Epithelial cell of esophagus (primary cell): Measurements from ENCODE around the gene ARL10.

Experiments
- DNase-seq: peaks from one replicate; pipeline ENCODE4 v3.0.0; 2010; ENCODE audit warnings: low read depth
- H3K4me3 ChIP-seq: 2 replicates; pipeline ENCODE4 v1.5.1; 2011; ENCODE audit warnings: mild to moderate bottlenecking, low read length, control low read depth
- CTCF ChIP-seq: IDR thresholded peaks from 2 replicates; pipeline ENCODE4 v1.5.1; 2011; ENCODE audit warnings: low read depth, mild to moderate bottlenecking, low read length, control low read depth, inconsistent platforms; ENCODE audit not compliant: insufficient read depth; ENCODE audit errors: missing control alignments

Gene ARL10

GRCh38 chr5:176394881-176395675 lies 29.8 kb downstream of the ARL10 start:
- H3K4me3 ChIP-seq, result no peak overlapping the region
- DNase-seq, result no peak
- TF ChIP-seq CTCF, result no peak

DNA sequence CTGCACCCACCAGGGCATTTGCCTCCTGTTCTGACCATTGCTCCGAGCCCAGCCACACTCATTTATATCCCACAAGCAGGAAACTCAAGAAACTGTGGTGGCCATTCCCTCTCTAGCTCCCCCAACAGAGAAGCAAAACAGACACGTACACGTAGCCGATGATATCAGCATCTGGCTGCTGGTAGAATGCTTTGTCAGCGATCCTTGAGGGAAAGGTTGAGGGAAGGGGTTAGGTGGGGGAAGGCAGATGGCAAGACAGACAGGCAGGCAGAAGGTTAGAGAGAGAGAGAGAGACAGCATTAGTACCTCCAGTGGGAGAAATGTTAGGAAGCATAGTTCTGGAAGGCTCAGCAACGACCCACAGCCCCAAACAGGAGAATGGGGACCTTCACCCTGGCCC lies 31.0 kb downstream of the ARL10 start:
- no peak for TF ChIP-seq CTCF
- no peak for DNase-seq
- no peak overlapping the region for H3K4me3 ChIP-seq

- no peak for TF ChIP-seq CTCF
- DNase-seq, result no peak
- H3K4me3 ChIP-seq, result no peak overlapping the region
These were observed 32.6 kb downstream of the ARL10 start for GRCh38 chr5:176397736-176398420.

DNA sequence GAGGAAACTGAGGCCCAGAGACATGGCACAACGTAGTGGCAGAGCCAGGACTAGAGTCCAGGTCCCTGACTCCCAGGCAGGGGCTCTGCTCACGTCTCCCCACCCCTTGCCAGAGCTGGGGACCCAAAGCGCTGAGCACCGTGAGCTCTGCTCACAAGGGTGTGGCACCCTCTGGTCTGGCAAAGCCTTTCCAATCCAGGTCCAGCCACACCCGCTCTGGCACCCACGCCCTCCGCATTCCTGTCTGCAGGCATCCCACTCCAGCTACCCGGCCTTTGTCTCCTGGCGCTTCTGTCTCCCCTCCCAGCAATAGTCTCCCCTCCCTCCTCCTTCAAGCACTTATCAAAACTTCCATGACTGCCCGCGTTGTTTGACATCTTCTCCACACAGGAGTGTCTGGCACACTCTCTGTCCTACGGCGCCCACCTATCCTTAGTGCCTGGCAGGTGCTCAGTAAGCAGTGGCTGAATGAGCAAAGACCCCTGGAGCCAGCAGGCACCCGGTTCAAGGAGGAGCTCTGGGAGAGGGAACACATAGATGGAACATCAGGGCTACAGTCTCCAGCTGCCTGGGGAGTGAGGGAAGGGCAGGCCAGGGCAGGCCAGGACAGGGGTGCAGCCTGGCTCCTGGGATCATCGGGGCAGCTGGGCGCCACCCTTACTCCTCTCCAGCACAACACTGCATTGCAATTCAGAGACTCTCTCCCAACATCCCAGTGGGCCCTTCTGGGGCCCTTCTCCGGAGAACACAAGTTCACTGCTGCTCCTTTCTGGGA lies 35.3 kb downstream of the ARL10 start:
- no peak for TF ChIP-seq CTCF
- no peak overlapping the region for H3K4me3 ChIP-seq
- peak; percentile 52 for DNase-seq

DNA sequence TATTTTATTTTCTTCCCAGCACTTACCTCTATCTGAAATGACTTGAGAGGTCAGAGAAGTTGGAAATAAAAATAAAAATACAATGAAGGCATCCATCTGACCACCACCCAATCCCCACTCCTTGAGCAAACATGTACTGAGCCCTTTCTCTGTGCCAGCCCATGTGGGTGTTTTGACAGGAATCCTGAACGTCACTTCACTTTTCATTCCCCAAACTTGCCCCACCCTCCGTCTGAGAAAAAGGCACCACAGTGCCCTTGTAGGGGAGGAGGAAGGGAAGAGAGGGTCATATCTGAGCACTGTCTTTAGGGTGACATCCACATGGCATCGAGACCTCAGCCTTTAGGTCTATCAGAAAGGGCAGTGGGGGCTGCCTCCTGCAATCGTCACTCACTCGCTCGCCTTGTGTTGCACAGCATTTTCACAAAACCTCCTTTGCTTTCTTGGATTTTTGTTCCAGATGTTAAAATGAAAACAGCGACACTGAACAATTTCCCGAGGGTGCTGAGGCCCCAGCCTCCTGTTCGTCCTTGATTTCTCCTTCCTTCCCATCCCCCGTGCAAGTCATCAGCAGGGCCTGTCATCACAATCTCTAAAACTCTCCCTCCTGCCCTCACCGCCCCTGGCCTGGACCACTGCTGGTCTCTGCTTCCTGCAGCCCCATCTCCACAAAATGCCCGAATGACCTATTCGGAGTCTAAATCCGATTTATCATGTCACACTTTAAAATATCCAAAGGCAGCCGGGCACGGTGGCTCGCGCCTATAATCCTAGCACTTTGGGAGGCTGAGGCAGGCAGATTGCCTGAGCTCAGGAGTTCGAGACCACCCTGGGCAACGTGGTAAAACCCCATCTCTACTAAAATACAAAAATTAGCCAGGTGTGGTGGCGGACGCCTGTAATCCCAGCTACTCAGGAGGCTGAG lies 36.3 kb downstream of the ARL10 start:
- no peak for TF ChIP-seq CTCF
- no peak overlapping the region for H3K4me3 ChIP-seq
- no peak for DNase-seq

GRCh38 chr5:176405656-176406435 lies 40.6 kb downstream of the ARL10 start:
- H3K4me3 ChIP-seq, result no peak overlapping the region
- no peak for DNase-seq
- TF ChIP-seq CTCF, result peak; percentile 11
